ENCODE measurements around the gene MAN1B1. TPM values are rescaled to one million over a fixed set of nuclear protein-coding genes. Genes with fewer than 3 reads are reported as not detected.

MAN1B1 gene
- polyA plus RNA-seq, 1 donor (not counting 4 experiments of a cell fraction or from before 2014, with no cell fraction given), result 34.3 TPM

GRCh38 chr9:137136261-137136880 is 49.6 kb downstream of the MAN1B1 start:
- H3K4me1 ChIP-seq (ENCODE audit: control insufficient read depth, extremely low read depth, insufficient read depth, low read length), result no peaks in the 10 kb centered on the region
- dilution Hi-C loops (cut with MboI; ENCODE audit: extremely low pct_ligation_motif_present, low sequenced_read_pairs), result no loop called here
- DNase-seq (ENCODE audit: low read depth, low spot score) (no peak), FAIRE-seq (no peak)
- H4K20me1 ChIP-seq (ENCODE audit: control insufficient read depth, extremely low read depth, insufficient read depth, low read length), result no peaks in the 10 kb centered on the region
- no peaks in the 10 kb centered on the region for H3K36me3 ChIP-seq (ENCODE audit: control insufficient read depth in 2 of 2, extremely low read depth in 1 of 2, insufficient read depth in 2 of 2, low read length in 2 of 2)
- H3K27ac ChIP-seq (ENCODE audit: control insufficient read depth, insufficient read depth, low read length), result no peak overlapping the region
- peaks cover 57% of the 10 kb centered on the region for H3K27me3 ChIP-seq (ENCODE audit: control insufficient read depth, extremely low read depth, insufficient read depth, low read length)
- no peak overlapping the region for H3K9ac ChIP-seq (ENCODE audit: control insufficient read depth, extremely low read depth, insufficient read depth, low read length)
- no peak overlapping the region for H3K4me3 ChIP-seq (ENCODE audit: control insufficient read depth in 2 of 3, extremely low read depth in 1 of 3, insufficient read depth in 2 of 3, low read depth in 1 of 3, low read length in 3 of 3)
- TF ChIP-seq CTCF (optimal IDR thresholded peaks at IDR 0.05 in 1 of 3, IDR thresholded peaks at IDR 0.05 in 1 of 3, conservative IDR thresholded peaks at IDR 0.05 in 1 of 3; ENCODE audit: extremely low read depth in 1 of 3, insufficient read depth in 2 of 3, low read length in 3 of 3) (no peak), EZH2 (IDR thresholded peaks at IDR 0.05; ENCODE audit: low read length) (peak; percentile 36)
- no peaks in the 10 kb centered on the region for H3K79me2 ChIP-seq (ENCODE audit: control insufficient read depth, insufficient read depth, low read length)
- H3K4me2 ChIP-seq (ENCODE audit: control insufficient read depth, extremely low read depth, insufficient read depth, low read depth, low read length), result no peak overlapping the region
- no peak overlapping the region for H2AFZ ChIP-seq (ENCODE audit: control insufficient read depth, low read length)
- no peaks in the 10 kb centered on the region for H3K9me3 ChIP-seq (ENCODE audit: control insufficient read depth, low read depth, low read length)
- H3K9me1 ChIP-seq (ENCODE audit: control insufficient read depth, extremely low read depth, insufficient read depth, low read length), result no peaks in the 10 kb centered on the region

DNA sequence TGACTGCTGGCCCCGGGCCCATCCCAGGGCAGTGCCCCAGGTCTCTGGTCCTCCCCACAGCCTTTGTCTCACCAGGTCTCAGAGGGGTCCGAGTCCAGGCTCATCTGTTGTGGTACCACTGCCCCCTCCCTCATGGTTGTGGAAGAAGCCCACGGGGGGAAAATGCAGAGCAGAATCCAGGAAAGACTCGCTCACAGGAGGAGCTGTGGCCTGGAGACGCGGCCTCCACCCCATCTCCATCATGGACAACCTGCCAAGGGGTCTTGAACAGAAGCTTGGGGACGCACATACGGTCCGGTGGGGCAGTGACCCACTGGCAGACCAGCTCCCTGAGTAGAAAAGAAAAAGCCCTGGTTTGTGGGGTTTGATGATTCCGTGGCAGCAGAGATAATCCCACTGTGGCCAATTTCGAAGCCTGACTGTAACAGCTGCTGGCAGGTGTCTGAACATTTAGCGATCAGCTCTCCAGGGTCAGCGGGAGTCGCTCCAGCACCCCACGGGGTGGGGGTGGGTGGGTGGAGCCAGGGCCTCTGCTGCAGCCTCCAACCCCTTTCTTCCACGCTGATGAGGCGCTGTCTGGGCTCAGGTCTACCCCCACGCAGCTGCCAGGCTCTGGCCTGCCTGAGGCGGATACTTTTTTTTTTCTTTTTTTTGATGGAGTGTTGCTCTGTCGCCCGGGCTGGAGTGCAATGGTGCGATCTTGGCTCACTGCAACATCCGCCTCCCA is 50.3 kb downstream of the MAN1B1 start:
- Histone ChIP-seq H3K4me1 (ENCODE audit: control insufficient read depth, extremely low read depth, insufficient read depth, low read length) (no peaks in the 10 kb centered on the region), H3K9ac (ENCODE audit: control insufficient read depth, extremely low read depth, insufficient read depth, low read length) (no peak overlapping the region), H3K27ac (ENCODE audit: control insufficient read depth, insufficient read depth, low read length) (no peak overlapping the region), H4K20me1 (ENCODE audit: control insufficient read depth, extremely low read depth, insufficient read depth, low read length) (no peaks in the 10 kb centered on the region), H2AFZ (ENCODE audit: control insufficient read depth, low read length) (no peak overlapping the region), H3K4me2 (ENCODE audit: control insufficient read depth, extremely low read depth, insufficient read depth, low read depth, low read length) (no peak overlapping the region), H3K4me3 (ENCODE audit: control insufficient read depth in 2 of 3, extremely low read depth in 1 of 3, insufficient read depth in 2 of 3, low read depth in 1 of 3, low read length in 3 of 3) (no peak overlapping the region), H3K9me1 (ENCODE audit: control insufficient read depth, extremely low read depth, insufficient read depth, low read length) (no peaks in the 10 kb centered on the region), H3K79me2 (ENCODE audit: control insufficient read depth, insufficient read depth, low read length) (no peaks in the 10 kb centered on the region), H3K36me3 (ENCODE audit: control insufficient read depth in 2 of 2, extremely low read depth in 1 of 2, insufficient read depth in 2 of 2, low read length in 2 of 2) (no peaks in the 10 kb centered on the region), H3K9me3 (ENCODE audit: control insufficient read depth, low read depth, low read length) (no peaks in the 10 kb centered on the region), H3K27me3 (ENCODE audit: control insufficient read depth, extremely low read depth, insufficient read depth, low read length) (peaks cover 64% of the 10 kb centered on the region)
- DNase-seq (ENCODE audit: low read depth, low spot score) (no peak), FAIRE-seq (no peak)
- dilution Hi-C loops (cut with MboI; ENCODE audit: extremely low pct_ligation_motif_present, low sequenced_read_pairs), result no loop called here
- TF ChIP-seq CTCF (optimal IDR thresholded peaks at IDR 0.05 in 1 of 3, IDR thresholded peaks at IDR 0.05 in 1 of 3, conservative IDR thresholded peaks at IDR 0.05 in 1 of 3; ENCODE audit: extremely low read depth in 1 of 3, insufficient read depth in 2 of 3, low read length in 3 of 3) (no peak), EZH2 (IDR thresholded peaks at IDR 0.05; ENCODE audit: low read length) (no peak)

Measured in keratinocyte (primary cell).